Hepatocyte (in vitro differentiated cells): ENCODE results near the gene LMF1. TPM values are rescaled to one million over a fixed set of nuclear protein-coding genes. Genes with fewer than 3 reads are reported as not detected.

Experiments
- DNase-seq: peaks from one replicate; pipeline ENCODE4 v3.0.0-alpha.2; 2016; ENCODE audit warnings: low spot score
- H2AFZ ChIP-seq: fragments of 200-600 bp; sonication (generic); 2 replicates; pipeline ENCODE4 v1.6.0; 2016; ENCODE audit warnings: antibody characterized with exemption, mild to moderate bottlenecking
- H3K27ac ChIP-seq: fragments of 200-600 bp; sonication (generic); 2 replicates; pipeline ENCODE4 v1.5.1; 2016; ENCODE audit warnings: mild to moderate bottlenecking
- H3K27me3 ChIP-seq: fragments of 200-600 bp; sonication (generic); 2 replicates; pipeline ENCODE4 v1.6.1; 2016
- H3K36me3 ChIP-seq: fragments of 200-600 bp; sonication (generic); replicated peaks from 2 replicates; pipeline ENCODE4 v1.5.1; 2016; ENCODE audit warnings: low read depth; ENCODE audit not compliant: insufficient read depth
- H3K4me1 ChIP-seq: fragments of 200-600 bp; sonication (generic); 2 replicates; pipeline ENCODE4 v1.5.1; 2016; ENCODE audit warnings: mild to moderate bottlenecking, moderate library complexity; ENCODE audit not compliant: insufficient read depth
- H3K4me2 ChIP-seq: fragments of 200-600 bp; sonication (generic); 2 replicates; pipeline ENCODE4 v1.6.0; 2016
- H3K4me3 ChIP-seq: fragments of 200-600 bp; sonication (generic); 2 replicates; pipeline ENCODE4 v1.5.1; 2016; ENCODE audit warnings: mild to moderate bottlenecking
- H3K79me2 ChIP-seq: fragments of 200-600 bp; sonication (generic); 2 replicates; pipeline ENCODE4 v1.6.0; 2017; ENCODE audit warnings: mild to moderate bottlenecking
- H3K9me2 ChIP-seq: fragments of 200-600 bp; sonication (generic); replicated peaks from 2 replicates; pipeline ENCODE4 v1.6.0; 2017; ENCODE audit warnings: mild to moderate bottlenecking; ENCODE audit not compliant: insufficient read depth
- H3K9me3 ChIP-seq: fragments of 200-600 bp; sonication (generic); 2 replicates; pipeline ENCODE4 v1.5.1; 2016; ENCODE audit warnings: low read depth, mild to moderate bottlenecking
- H4K20me1 ChIP-seq: fragments of 200-600 bp; sonication (generic); 2 replicates; pipeline ENCODE4 v1.6.0; 2016; ENCODE audit warnings: mild to moderate bottlenecking; ENCODE audit not compliant: insufficient read depth, poor library complexity, severe bottlenecking
- CTCF ChIP-seq: fragments of 200-600 bp; sonication (generic); IDR thresholded peaks from 2 replicates; pipeline ENCODE4 v1.5.1; 2016; ENCODE audit warnings: antibody characterized with exemption, mild to moderate bottlenecking; ENCODE audit not compliant: poor library complexity
- EZH2 ChIP-seq: fragments of 200-600 bp; sonication (generic); IDR thresholded peaks from 2 replicates; pipeline ENCODE4 v1.6.1; 2016; ENCODE audit warnings: antibody characterized with exemption, mild to moderate bottlenecking, borderline replicate concordance
- EZH2phosphoT487 ChIP-seq: fragments of 200-600 bp; sonication (generic); IDR thresholded peaks from one replicate; pipeline ENCODE4 v1.6.1; 2018; ENCODE audit warnings: antibody characterized with exemption, mild to moderate bottlenecking, low read depth, moderate library complexity; ENCODE audit not compliant: unreplicated experiment, severe bottlenecking
- WGBS: methylation state at CpG from one replicate; pipeline ENCODE4 v1.1.6; 2016; ENCODE audit warnings: low lambda C conversion rate; ENCODE audit errors: missing lambda C conversion rate; 5-methylcytosine and 5-hydroxymethylcytosine counted together
- polyA plus RNA-seq: library from polyadenylated mRNA; unstranded; fragments of >200 nt; fragmentation: Nextera tagmentation; extraction: Ambion mirVana; gene quantifications from 2 replicates; pipeline ENCODE4 v1.2.1, GENCODE V29; 2016
- total RNA-seq: library from RNA; depleted of rRNA; stranded (reverse); fragments of >200 nt; gene quantifications from 2 replicates; pipeline ENCODE4 v1.2.3, GENCODE V29; 2014

LMF1 gene
- total and polyA plus RNA-seq, 2 experiments from 2014 or later: 27.2 to 34.3 TPM

- no peaks in the 10 kb centered on the region for H3K79me2 ChIP-seq
- no peak for DNase-seq
- 90% methylated on average over 12 of the region's 12 CpGs for WGBS
- peaks cover 2% of the 10 kb centered on the region for H3K4me1 ChIP-seq
- no peak overlapping the region for H3K4me2 ChIP-seq
- TF ChIP-seq EZH2phosphoT487 (no peak), EZH2 (no peak), CTCF (no peak)
- no peaks in the 10 kb centered on the region for H3K9me3 ChIP-seq
- H4K20me1 ChIP-seq: no peaks in the 10 kb centered on the region
- H3K27me3 ChIP-seq: peaks cover 9% of the 10 kb centered on the region
- no peak overlapping the region for H3K4me3 ChIP-seq
- H2AFZ ChIP-seq: no peak overlapping the region
- H3K27ac ChIP-seq: no peak overlapping the region
- no peaks in the 10 kb centered on the region for H3K36me3 ChIP-seq
- no peaks in the 10 kb centered on the region for H3K9me2 ChIP-seq
Observed at GRCh38 chr16:975291-975690, 4.5 kb upstream of the LMF1 start.

GRCh38 chr16:974611-975261, 4.0 kb upstream of the LMF1 start:
- no peak overlapping the region for H3K4me3 ChIP-seq
- no peak overlapping the region for H2AFZ ChIP-seq
- peaks cover 3% of the 10 kb centered on the region for H3K4me1 ChIP-seq
- H3K27me3 ChIP-seq: peaks cover 4% of the 10 kb centered on the region
- 83% methylated on average over 23 of the region's 26 CpGs for WGBS
- no peak for DNase-seq
- no peak overlapping the region for H3K27ac ChIP-seq
- no peaks in the 10 kb centered on the region for H3K9me2 ChIP-seq
- TF ChIP-seq CTCF: no peak
- no peak for TF ChIP-seq EZH2phosphoT487
- TF ChIP-seq EZH2: no peak
- no peaks in the 10 kb centered on the region for H3K36me3 ChIP-seq
- no peaks in the 10 kb centered on the region for H3K9me3 ChIP-seq
- H3K79me2 ChIP-seq: peaks cover 3% of the 10 kb centered on the region
- H3K4me2 ChIP-seq: no peak overlapping the region
- H4K20me1 ChIP-seq: no peaks in the 10 kb centered on the region

GRCh38 chr16:974001-974601, 3.3 kb upstream of the LMF1 start:
- Histone ChIP-seq H3K79me2 (peaks cover 9% of the 10 kb centered on the region), H3K9me3 (no peaks in the 10 kb centered on the region), H3K36me3 (no peaks in the 10 kb centered on the region), H3K27me3 (no peaks in the 10 kb centered on the region), H3K4me1 (peaks cover 10% of the 10 kb centered on the region), H3K4me2 (no peak overlapping the region), H2AFZ (no peak overlapping the region), H3K9me2 (no peaks in the 10 kb centered on the region), H3K27ac (no peak overlapping the region), H3K4me3 (no peak overlapping the region), H4K20me1 (no peaks in the 10 kb centered on the region)
- WGBS: 75% methylated on average over 20 of the region's 21 CpGs
- no peak for DNase-seq
- no peak for TF ChIP-seq EZH2phosphoT487
- no peak for TF ChIP-seq EZH2
- TF ChIP-seq CTCF: no peak
